Activated naive CD4-positive, alpha-beta T cell treated with anti-CD3 and anti-CD28 coated beads, Interleukin-2, amount 10 ng/mL, durations not matched to agents 7 days and 5 days (primary cell): ENCODE data around the gene ZNF678.
A peak's percentile ranks its signal among the peaks of the same experiment; 100 is the strongest.
"Not testable (repeated sequence)": the region's sequence is repeated elsewhere in the genome, so short reads cannot be mapped to it uniquely, and the experiment has no call there.

Experiments used
- CTCF ChIA-PET: fragments of 350-600 bp; sonication (Branson Sonifier 250); formaldehyde crosslinking; loops from one replicate; lab custom pipeline; 2021; ENCODE audit warnings: antibody characterized with exemption; lab: Charles Lee
- DNase-seq: peaks from one replicate; pipeline ENCODE4 v3.0.0-alpha.2; 2020
- H3K27ac Mint-ChIP-seq: one replicate; pipeline ENCODE4 v1.8.0; 2021; ENCODE audit warnings: mild to moderate bottlenecking, moderate library complexity, mixed read lengths
- H3K27me3 Mint-ChIP-seq: one replicate; pipeline ENCODE4 v1.8.0; 2021; ENCODE audit warnings: mild to moderate bottlenecking, mixed read lengths
- H3K36me3 Mint-ChIP-seq: one replicate; pipeline ENCODE4 v1.8.0; 2021; ENCODE audit warnings: mixed read lengths
- H3K4me1 Mint-ChIP-seq: one replicate; pipeline ENCODE4 v1.8.0; 2021; ENCODE audit warnings: mixed read lengths
- H3K4me3 Mint-ChIP-seq: one replicate; pipeline ENCODE4 v1.8.0; 2021; ENCODE audit warnings: mild to moderate bottlenecking, moderate library complexity, mixed read lengths
- H3K9me3 Mint-ChIP-seq: one replicate; pipeline ENCODE4 v1.8.0; 2021; ENCODE audit warnings: mixed read lengths

The ZNF678 gene

GRCh38 chr1:227662933-227663332 lies 99.6 kb downstream of the ZNF678 start:
- Mint-ChIP-seq H3K4me1 (no peaks in the 10 kb centered on the region), H3K4me3 (no peak overlapping the region), H3K9me3 (peaks cover 72% of the 10 kb centered on the region), H3K27ac (no peak overlapping the region), H3K27me3 (no peaks in the 10 kb centered on the region), H3K36me3 (peaks cover 10% of the 10 kb centered on the region)
- CTCF ChIA-PET: interaction anchor here (0.6 kb wide), 1 partner anchor 212 kb away, joined by 5 read pairs; no protein-coding TSS in a partner anchor
- DNase-seq: no peak

DNA sequence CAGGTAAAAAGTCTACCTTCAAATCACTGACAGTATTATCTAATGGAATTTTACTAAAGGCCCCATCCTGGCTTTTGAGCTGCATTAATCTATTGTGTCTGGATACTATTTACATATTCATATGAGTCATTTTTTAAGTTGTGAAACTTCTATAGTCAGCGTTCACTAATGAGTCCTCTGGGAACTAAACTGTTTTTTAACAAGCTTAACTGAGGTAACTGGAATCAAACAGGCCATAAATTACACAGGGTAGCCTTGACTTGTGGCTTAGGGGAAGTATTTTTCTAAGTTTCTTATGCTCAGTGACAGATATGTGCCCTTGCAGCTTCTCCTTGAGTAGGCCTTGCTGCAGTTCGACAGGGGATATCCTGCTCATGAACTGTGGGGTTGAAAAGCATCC lies 102.9 kb downstream of the ZNF678 start:
- CTCF ChIA-PET: no interaction called here
- H3K4me1 Mint-ChIP-seq: no peaks in the 10 kb centered on the region
- no peak overlapping the region for H3K4me3 Mint-ChIP-seq
- DNase-seq: no peak
- H3K36me3 Mint-ChIP-seq: peaks cover 5% of the 10 kb centered on the region
- H3K27me3 Mint-ChIP-seq: no peaks in the 10 kb centered on the region
- H3K9me3 Mint-ChIP-seq: peaks cover 70% of the 10 kb centered on the region
- H3K27ac Mint-ChIP-seq: no peak overlapping the region

GRCh38 chr1:227673441-227673840 lies 110.1 kb downstream of the ZNF678 start:
- H3K27me3 Mint-ChIP-seq: no peaks in the 10 kb centered on the region
- H3K9me3 Mint-ChIP-seq: peaks cover 57% of the 10 kb centered on the region

DNA sequence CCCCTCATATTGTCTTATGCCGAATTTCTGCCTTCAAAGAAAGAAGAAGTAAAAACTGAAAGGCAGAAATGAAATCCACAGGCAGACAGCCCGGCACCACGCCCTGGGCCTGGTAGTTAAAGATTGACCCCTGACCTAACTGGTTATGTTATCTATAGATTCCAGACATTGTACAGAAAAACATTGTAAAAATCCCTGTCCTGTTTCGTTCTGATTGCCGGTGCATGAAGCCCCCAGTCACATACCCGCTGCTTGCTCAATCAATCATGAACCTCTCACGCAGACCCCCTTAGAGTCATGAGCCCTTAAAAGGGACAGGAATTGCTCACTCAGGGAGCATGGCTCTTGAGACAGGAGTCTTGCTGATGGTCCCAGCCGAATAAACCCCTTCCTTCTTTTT lies 122.5 kb downstream of the ZNF678 start:
- no peak overlapping the region for H3K27ac Mint-ChIP-seq
- H3K4me1 Mint-ChIP-seq: no peaks in the 10 kb centered on the region
- CTCF ChIA-PET: interaction anchor here (0.6 kb wide), 1 partner anchor 113 kb away, joined by 3 read pairs; no protein-coding TSS in a partner anchor
- DNase-seq: no peak
- H3K36me3 Mint-ChIP-seq: no peaks in the 10 kb centered on the region
- H3K9me3 Mint-ChIP-seq: peaks cover 39% of the 10 kb centered on the region
- no peak overlapping the region for H3K4me3 Mint-ChIP-seq
- H3K27me3 Mint-ChIP-seq: no peaks in the 10 kb centered on the region

More at GRCh38 chr1:227673441-227673840, 110.1 kb downstream of the ZNF678 start:
- Mint-ChIP-seq H3K27ac (no peak overlapping the region), H3K4me3 (no peak overlapping the region), H3K36me3 (no peaks in the 10 kb centered on the region), H3K4me1 (no peaks in the 10 kb centered on the region)
- DNase-seq: no peak
- CTCF ChIA-PET: no interaction called here

DNA sequence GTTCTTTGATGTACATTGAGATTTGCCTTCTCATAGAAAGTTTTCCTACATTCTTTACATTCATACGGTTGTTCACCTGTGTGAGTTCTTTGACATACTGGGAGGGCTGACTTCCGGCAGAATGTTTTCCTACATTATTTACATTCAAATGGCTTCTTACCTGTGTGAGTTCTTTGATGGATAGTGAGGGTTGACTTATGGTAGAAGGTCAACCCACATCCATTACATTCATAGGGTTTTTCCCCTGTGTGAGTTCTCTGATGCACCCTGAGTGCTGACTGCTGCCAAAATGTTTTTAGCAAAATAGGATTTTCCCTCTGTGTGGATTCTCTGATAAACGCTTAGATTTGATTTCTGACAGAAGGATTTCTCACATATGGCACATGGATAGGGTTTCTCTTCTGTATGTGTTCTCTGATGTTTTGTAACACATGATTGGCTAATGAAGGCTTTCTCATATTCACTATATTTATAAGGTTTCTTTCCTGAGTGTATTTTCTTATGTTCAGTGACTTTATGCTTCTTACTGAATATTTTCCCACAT lies 134.0 kb downstream of the ZNF678 start:
- H3K4me1 Mint-ChIP-seq: no peaks in the 10 kb centered on the region
- H3K27ac Mint-ChIP-seq: no peak overlapping the region
- CTCF ChIA-PET: no interaction called here
- peaks cover 1% of the 10 kb centered on the region for H3K36me3 Mint-ChIP-seq
- peaks cover 36% of the 10 kb centered on the region for H3K9me3 Mint-ChIP-seq
- H3K4me3 Mint-ChIP-seq: no peak overlapping the region
- peaks cover 5% of the 10 kb centered on the region for H3K27me3 Mint-ChIP-seq
- DNase-seq: no peak

GRCh38 chr1:227701631-227702030 lies 138.3 kb downstream of the ZNF678 start:
- H3K27me3 Mint-ChIP-seq, DNase-seq, CTCF ChIA-PET: not testable (repeated sequence)

GRCh38 chr1:227707846-227708245 lies 144.5 kb downstream of the ZNF678 start:
- DNase-seq: no peak
- Mint-ChIP-seq H3K9me3 (peaks cover 33% of the 10 kb centered on the region), H3K4me1 (peaks cover 10% of the 10 kb centered on the region), H3K27ac (peak overlapping the region; percentile 1), H3K27me3 (no peaks in the 10 kb centered on the region), H3K4me3 (no peak overlapping the region), H3K36me3 (peaks cover 4% of the 10 kb centered on the region)
- CTCF ChIA-PET: no interaction called here

More at GRCh38 chr1:227701631-227702030, 138.3 kb downstream of the ZNF678 start:
- not testable (repeated sequence) for H3K36me3 Mint-ChIP-seq, H3K4me3 Mint-ChIP-seq, H3K27ac Mint-ChIP-seq, H3K4me1 Mint-ChIP-seq
- peaks cover 46% of the 10 kb centered on the region for H3K9me3 Mint-ChIP-seq

GRCh38 chr1:227709451-227709850 lies 146.1 kb downstream of the ZNF678 start:
- CTCF ChIA-PET: no interaction called here
- no peaks in the 10 kb centered on the region for H3K27me3 Mint-ChIP-seq
- H3K36me3 Mint-ChIP-seq: peaks cover 4% of the 10 kb centered on the region
- H3K4me3 Mint-ChIP-seq: no peak overlapping the region
- peaks cover 21% of the 10 kb centered on the region for H3K9me3 Mint-ChIP-seq
- peaks cover 10% of the 10 kb centered on the region for H3K4me1 Mint-ChIP-seq
- DNase-seq: no peak
- no peak overlapping the region for H3K27ac Mint-ChIP-seq

DNA sequence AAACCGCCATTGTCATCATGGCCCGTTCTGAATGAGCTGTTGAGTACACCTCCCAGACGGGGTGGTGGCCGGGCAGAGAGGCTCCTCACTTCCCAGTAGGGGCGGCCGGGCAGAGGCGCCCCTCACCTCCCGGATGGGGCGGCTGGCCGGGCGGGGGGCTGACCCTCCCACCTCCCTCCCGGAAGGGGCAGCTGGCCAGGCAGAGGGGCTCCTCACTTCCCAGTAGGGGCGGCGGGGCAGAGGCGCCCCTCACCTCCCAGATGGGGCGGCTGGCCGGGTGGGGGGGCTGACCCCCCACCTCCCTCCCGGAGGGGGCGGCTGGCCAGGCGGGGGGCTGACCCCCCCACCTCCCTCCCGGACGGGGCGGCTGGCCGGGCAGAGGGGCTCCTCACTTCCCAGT lies 147.1 kb downstream of the ZNF678 start:
- H3K27ac Mint-ChIP-seq, CTCF ChIA-PET, DNase-seq, H3K27me3 Mint-ChIP-seq, H3K4me3 Mint-ChIP-seq, H3K36me3 Mint-ChIP-seq: not testable (repeated sequence)
- Mint-ChIP-seq H3K9me3 (peaks cover 27% of the 10 kb centered on the region), H3K4me1 (peaks cover 10% of the 10 kb centered on the region)

DNA sequence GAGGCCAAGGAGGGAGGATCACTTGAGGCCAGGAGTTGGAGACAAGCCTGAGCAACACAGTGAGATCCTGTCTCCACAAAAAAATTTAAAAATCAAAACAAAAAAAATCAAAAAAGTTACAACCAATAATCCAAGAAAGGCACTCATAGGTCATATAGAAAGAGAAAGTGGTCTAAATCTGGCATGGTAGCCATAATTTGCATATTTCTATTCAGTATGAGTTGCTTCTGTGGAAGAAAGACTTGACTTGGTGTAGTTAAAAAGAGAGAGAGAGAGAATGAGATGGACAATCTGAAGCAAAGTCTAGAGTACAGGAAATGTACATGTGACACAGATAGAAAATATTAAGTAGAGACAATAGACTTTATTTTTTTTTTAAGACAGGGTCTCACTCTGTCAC lies 149.3 kb downstream of the ZNF678 start:
- H3K27me3 Mint-ChIP-seq: no peaks in the 10 kb centered on the region
- CTCF ChIA-PET: no interaction called here
- H3K27ac Mint-ChIP-seq: no peak overlapping the region
- no peak overlapping the region for H3K4me3 Mint-ChIP-seq
- no peak for DNase-seq
- H3K9me3 Mint-ChIP-seq: peaks cover 25% of the 10 kb centered on the region
- H3K4me1 Mint-ChIP-seq: peaks cover 8% of the 10 kb centered on the region
- peaks cover 2% of the 10 kb centered on the region for H3K36me3 Mint-ChIP-seq

DNA sequence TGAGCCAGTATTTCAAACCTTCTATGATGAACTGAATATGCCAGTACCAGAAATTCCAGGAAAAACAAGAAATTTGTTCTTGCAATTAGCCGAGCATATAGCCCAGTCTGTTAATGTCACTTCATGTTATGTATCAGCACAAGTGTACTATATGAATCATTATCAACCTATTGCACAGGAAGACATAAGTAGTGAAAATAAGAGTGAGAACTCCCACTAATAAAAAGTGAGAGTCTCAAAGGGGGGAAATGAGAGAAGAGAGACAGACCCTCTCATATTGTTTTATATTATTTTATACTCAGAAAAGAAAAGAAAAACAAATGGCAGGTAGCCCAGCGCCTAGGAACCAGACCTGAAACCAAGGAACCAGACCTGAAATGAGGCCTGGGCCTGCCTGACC lies 155.6 kb downstream of the ZNF678 start:
- Mint-ChIP-seq H3K27me3 (peaks cover 4% of the 10 kb centered on the region), H3K27ac (no peak overlapping the region), H3K9me3 (peaks cover 60% of the 10 kb centered on the region), H3K36me3 (peaks cover 4% of the 10 kb centered on the region), H3K4me3 (no peak overlapping the region), H3K4me1 (no peaks in the 10 kb centered on the region)
- DNase-seq: no peak
- CTCF ChIA-PET: no interaction called here

DNA sequence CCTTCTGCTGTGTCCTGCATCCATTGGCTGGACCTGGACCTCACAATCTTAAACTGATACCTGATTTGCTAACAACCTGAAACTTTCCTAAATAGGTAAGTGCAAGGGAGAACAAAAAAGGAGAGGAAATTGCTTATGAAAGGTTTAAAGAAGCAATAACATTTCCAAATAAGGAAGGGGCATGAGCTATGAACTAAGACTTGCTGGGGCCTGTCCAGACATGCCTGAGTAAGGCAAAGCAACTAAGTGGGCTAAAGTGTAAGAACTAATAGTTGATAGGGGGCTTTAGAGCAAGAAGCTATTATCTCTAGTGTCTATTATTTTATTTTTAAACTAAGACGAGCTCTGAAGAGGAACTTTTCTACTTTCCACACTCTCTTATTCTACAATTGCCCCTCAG lies 160.1 kb downstream of the ZNF678 start:
- Mint-ChIP-seq H3K36me3 (peaks cover 5% of the 10 kb centered on the region), H3K9me3 (peaks cover 50% of the 10 kb centered on the region), H3K4me3 (no peak overlapping the region), H3K27ac (no peak overlapping the region), H3K4me1 (peaks cover 5% of the 10 kb centered on the region), H3K27me3 (peaks cover 27% of the 10 kb centered on the region)
- DNase-seq: no peak
- CTCF ChIA-PET: no interaction called here

DNA sequence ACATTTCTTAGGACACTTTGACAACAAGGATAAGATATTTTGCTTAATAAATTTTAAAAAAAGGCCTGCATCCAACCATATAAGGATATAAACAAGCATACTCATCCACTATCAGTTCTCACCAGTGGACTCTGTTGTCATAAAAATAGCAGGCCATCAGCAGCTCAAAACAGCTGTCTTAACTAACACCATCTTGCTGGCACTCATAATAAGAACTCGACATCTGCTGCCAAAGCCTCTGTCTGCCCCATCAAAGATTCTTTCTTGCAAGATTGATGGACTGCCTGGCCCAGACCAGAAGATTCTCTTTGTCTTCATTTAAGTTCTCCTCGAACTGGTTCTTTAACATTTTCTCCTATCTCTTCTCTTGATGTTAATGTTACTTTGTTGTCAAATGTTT lies 161.7 kb downstream of the ZNF678 start:
- Mint-ChIP-seq H3K36me3 (peaks cover 5% of the 10 kb centered on the region), H3K4me1 (peaks cover 18% of the 10 kb centered on the region), H3K4me3 (no peak overlapping the region), H3K27ac (no peak overlapping the region), H3K27me3 (peaks cover 28% of the 10 kb centered on the region), H3K9me3 (peaks cover 39% of the 10 kb centered on the region)
- no peak for DNase-seq
- CTCF ChIA-PET: no interaction called here

DNA sequence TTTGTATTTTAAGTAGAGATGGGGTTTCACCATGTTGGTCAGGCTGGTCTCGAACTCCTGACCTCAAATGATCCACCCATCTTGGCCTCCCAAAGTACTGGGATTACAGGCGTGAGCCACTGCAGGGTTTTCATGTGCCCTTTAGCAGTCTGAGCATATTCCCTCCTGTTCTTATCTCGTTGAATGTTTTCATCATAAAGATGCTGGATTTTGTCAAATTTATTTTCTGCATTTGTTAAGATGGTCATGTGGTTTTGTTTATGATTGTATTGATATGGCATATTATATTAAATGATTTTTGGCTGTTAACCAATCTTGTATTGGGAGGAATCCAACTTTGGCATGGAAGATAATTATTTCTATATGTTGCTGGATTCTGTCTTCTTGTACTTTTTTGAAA lies 163.0 kb downstream of the ZNF678 start:
- Mint-ChIP-seq H3K27ac (no peak overlapping the region), H3K4me3 (no peak overlapping the region), H3K4me1 (peaks cover 21% of the 10 kb centered on the region), H3K36me3 (peaks cover 5% of the 10 kb centered on the region), H3K9me3 (peaks cover 27% of the 10 kb centered on the region), H3K27me3 (peaks cover 28% of the 10 kb centered on the region)
- CTCF ChIA-PET: no interaction called here
- no peak for DNase-seq
